Right atrium auricular region (tissue), 2 donors: Measurements from ENCODE around the gene RTP3. TPM values are rescaled to one million over a fixed set of nuclear protein-coding genes. Genes with fewer than 3 reads are reported as not detected.

Experiments
- DNase-seq: peaks from one replicate; pipeline ENCODE4 v3.0.0-alpha.2; 2019; ENCODE audit warnings: low spot score
- H3K27ac ChIP-seq, 2 donors: fragments of 200-600 bp; sonication (generic); 1 replicate in 1 of 2; 2 replicates in 1 of 2; pipeline ENCODE4 v1.5.1; 2016 to 2019
- H3K27me3 ChIP-seq, 2 donors: fragments of 200-600 bp; sonication (generic); one replicate each; pipeline versions ENCODE4 v1.5.1 to v1.6.0; 2017 to 2019
- H3K36me3 ChIP-seq: fragments of 200-600 bp; sonication (generic); one replicate; pipeline ENCODE4 v1.5.1; 2016
- H3K4me1 ChIP-seq, 2 donors: fragments of 200-600 bp; sonication (generic); one replicate each; pipeline versions ENCODE4 v1.5.1 to v1.6.0; 2017 to 2019
- H3K4me3 ChIP-seq, 2 donors: fragments of 200-600 bp; sonication (generic); 1 replicate in 1 of 2; 2 replicates in 1 of 2; pipeline ENCODE4 v1.5.1; 2017 to 2019; ENCODE audit warnings: mild to moderate bottlenecking in 1 of 2, moderate library complexity in 1 of 2
- H3K9me3 ChIP-seq, 2 donors: fragments of 200-600 bp; sonication (generic); one replicate each; pipeline ENCODE4 v1.5.1; 2019
- CTCF ChIP-seq, 2 donors: fragments of 200-600 bp; sonication (generic); IDR thresholded peaks; one replicate each; pipeline ENCODE4 v1.5.1; 2019; ENCODE audit warnings: antibody characterized with exemption in 2 of 2
- total RNA-seq, 2 donors: library from RNA; depleted of rRNA; stranded (reverse); fragments of >200 nt; gene quantifications; one replicate each; pipeline ENCODE4 v1.1.0, GENCODE V29; 2016

The RTP3 gene
- total RNA-seq, 2 donors from 2014 or later, result not detected

GRCh38 chr3:46495901-46496456, 1.8 kb upstream of the RTP3 start:
- DNase-seq, result no peak
- H3K27me3 ChIP-seq, result no peaks in the 10 kb centered on the region
- TF ChIP-seq CTCF (IDR thresholded peaks at IDR 0.05), result no peak
- peaks cover 0 to 5% of the 10 kb centered on the region in 2 donors for H3K4me1 ChIP-seq
- no peaks in the 10 kb centered on the region for H3K36me3 ChIP-seq
- H3K4me3 ChIP-seq, result no peak overlapping the region
- H3K9me3 ChIP-seq, result no peaks in the 10 kb centered on the region
- H3K27ac ChIP-seq, result no peak overlapping the region

- Histone ChIP-seq H3K4me3 (no peak overlapping the region), H3K27me3 (no peaks in the 10 kb centered on the region), H3K36me3 (no peaks in the 10 kb centered on the region), H3K4me1 (peaks cover 0 to 5% of the 10 kb centered on the region in 2 donors), H3K27ac (no peak overlapping the region), H3K9me3 (no peaks in the 10 kb centered on the region)
- DNase-seq, result no peak
- no peak for TF ChIP-seq CTCF (IDR thresholded peaks at IDR 0.05)
Observed at GRCh38 chr3:46496746-46497555, 825 bp upstream of the RTP3 start.

GRCh38 chr3:46498916-46499519, 1.2 kb downstream of the RTP3 start:
- no peaks in the 10 kb centered on the region for H3K27me3 ChIP-seq
- TF ChIP-seq CTCF (IDR thresholded peaks at IDR 0.05), result no peak
- no peak overlapping the region for H3K27ac ChIP-seq
- H3K4me3 ChIP-seq, result no peak overlapping the region
- no peak for DNase-seq
- no peaks in the 10 kb centered on the region for H3K36me3 ChIP-seq
- no peaks in the 10 kb centered on the region for H3K9me3 ChIP-seq
- peaks cover 0 to 5% of the 10 kb centered on the region in 2 donors for H3K4me1 ChIP-seq

- no peaks in the 10 kb centered on the region for H3K36me3 ChIP-seq
- H3K27me3 ChIP-seq, result no peaks in the 10 kb centered on the region
- H3K27ac ChIP-seq, result no peak overlapping the region
- peaks cover 0 to under 1% of the 10 kb centered on the region in 2 donors for H3K4me1 ChIP-seq
- no peaks in the 10 kb centered on the region for H3K9me3 ChIP-seq
- no peak for DNase-seq
- H3K4me3 ChIP-seq, result no peak overlapping the region
- TF ChIP-seq CTCF (IDR thresholded peaks at IDR 0.05), result no peak
Observed at GRCh38 chr3:46500656-46501635, 3.2 kb downstream of the RTP3 start.

- H3K4me3 ChIP-seq, result no peak overlapping the region
- no peak for TF ChIP-seq CTCF (IDR thresholded peaks at IDR 0.05)
- no peaks in the 10 kb centered on the region for H3K4me1 ChIP-seq
- H3K27ac ChIP-seq, result no peak overlapping the region
- DNase-seq, result no peak
- no peaks in the 10 kb centered on the region for H3K9me3 ChIP-seq
- no peaks in the 10 kb centered on the region for H3K27me3 ChIP-seq
- no peaks in the 10 kb centered on the region for H3K36me3 ChIP-seq
Observed at GRCh38 chr3:46501702-46502101, 3.9 kb downstream of the RTP3 start.
